NCI-H345 (cell line): ENCODE results near the gene AMOTL2.

Experiments used
- DNase-seq: peaks from one replicate; lab custom pipeline; 2025; lab: John Stamatoyannopoulos, UW

The AMOTL2 gene

GRCh38 chr3:134366221-134366927 is 7.9 kb downstream of the AMOTL2 start:
- no peak for DNase-seq

- no peak for DNase-seq
Measured at GRCh38 chr3:134365766-134366065, 8.5 kb downstream of the AMOTL2 start.

GRCh38 chr3:134364936-134365765 is 9.1 kb downstream of the AMOTL2 start:
- DNase-seq = no peak

DNA sequence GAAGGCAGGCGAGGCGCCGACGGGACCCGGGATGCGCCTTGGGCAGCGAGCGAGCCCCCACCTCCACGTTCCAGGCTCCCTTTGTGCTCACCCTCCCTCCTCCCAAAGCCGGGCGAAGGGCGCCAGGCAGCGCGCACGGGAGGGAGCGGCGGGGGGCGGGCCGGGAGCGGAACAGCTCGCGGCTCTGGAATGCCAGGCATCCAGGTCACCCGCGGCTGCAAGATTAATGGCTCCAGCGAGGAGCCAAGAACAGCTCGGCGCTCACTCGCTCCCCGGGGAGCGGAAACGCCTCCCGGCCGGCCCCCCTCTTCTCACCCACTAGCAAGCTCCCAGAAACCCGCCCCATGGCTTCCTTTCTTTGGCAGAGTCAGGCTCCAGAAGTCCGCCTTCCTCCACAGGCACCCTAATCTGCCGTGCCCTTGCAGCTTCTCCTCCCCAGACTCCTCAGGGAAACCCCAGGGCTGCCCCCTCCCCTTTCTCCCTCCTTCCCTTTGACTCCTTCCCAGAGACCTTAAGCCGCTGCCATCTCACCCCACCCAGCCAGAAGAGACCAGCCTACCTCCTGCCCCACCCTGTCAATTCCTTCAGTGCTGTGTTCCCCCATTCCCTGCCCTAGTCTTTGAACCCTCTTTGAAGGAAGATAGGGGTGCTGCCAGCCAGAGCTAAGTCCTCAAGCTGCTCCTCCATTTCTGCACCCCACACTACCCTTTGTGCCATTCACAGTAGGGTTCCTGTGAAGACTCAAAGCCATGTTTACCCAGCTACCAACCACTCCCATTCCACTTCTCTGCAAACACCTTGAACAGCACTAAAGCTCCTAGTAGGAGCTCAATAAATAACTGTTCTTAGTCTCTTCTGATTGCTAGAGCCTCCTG is 9.9 kb downstream of the AMOTL2 start:
- peak; percentile 41 for DNase-seq

DNA sequence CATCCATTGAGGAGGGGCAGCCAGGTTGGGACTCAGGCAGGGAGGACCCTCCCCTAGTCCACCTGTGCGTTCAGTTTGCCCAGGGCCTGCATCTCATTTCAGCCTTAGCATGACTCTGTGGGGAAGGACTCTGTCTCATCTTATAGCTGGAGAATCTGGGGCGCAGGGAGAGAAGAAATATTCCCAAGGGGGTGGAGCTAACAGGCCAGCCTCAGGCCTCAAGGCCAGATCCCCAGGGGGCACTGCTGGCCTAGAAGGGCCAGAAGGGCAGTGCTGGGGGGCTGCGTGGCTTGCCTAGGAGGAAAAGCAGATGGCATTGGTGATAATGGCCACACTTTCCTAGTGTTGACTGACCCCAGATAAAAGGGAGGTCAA is 10.9 kb downstream of the AMOTL2 start:
- no peak for DNase-seq

- DNase-seq = no peak
Measured at GRCh38 chr3:134362670-134363380, 11.4 kb downstream of the AMOTL2 start.

DNA sequence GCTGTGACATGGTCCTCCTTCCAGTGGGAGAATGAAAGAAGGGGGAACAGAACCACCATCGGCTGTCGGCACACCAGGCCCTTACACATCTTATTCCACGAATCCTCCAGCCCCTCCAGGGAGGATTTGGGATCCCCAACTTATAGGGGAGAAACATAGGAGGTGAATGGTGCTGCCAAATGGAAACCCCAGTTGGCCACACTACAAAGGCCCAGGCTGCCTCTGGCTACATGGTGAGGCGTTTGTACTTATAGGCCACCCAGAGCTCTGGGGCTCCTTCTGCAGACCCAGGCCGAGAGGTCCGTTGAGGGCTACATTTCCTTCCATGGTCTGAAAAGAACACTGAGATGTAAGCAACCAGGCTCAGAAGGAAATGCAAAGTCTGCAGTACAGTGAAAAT is 12.0 kb downstream of the AMOTL2 start:
- no peak for DNase-seq

DNA sequence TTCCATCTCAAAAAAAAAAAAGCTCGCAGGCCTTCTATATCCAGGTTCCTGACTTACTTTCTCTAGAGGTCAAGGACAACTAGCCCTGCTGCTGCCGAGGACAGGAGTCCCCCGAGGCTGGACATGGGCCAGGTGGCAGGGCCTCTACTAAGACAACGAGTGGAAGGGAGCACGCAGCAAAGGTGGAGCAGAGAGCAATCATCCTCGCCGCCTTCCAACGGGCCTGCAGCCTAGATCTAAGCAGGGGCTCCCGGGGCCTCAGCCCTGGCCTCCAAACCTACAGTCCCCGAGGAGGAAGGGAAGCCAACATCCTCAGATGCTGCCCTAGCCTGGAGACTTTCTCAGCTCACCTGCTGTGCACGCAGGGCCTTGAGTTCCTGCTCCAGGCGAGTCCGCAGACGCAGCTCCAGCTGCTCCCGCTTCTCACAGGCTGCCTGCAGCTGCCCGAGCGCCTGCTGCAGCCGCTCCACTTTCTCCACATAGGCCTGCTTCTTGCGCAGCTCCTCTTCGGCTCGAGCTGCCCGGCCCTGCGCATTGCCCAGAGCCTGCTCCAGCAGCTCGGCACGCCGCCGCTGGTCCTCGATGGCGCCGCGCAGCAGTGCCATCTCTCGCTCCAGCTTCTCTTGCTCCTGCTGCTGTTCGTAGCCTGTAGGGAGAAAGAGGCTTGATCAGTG is 12.9 kb downstream of the AMOTL2 start:
- DNase-seq = no peak

DNA sequence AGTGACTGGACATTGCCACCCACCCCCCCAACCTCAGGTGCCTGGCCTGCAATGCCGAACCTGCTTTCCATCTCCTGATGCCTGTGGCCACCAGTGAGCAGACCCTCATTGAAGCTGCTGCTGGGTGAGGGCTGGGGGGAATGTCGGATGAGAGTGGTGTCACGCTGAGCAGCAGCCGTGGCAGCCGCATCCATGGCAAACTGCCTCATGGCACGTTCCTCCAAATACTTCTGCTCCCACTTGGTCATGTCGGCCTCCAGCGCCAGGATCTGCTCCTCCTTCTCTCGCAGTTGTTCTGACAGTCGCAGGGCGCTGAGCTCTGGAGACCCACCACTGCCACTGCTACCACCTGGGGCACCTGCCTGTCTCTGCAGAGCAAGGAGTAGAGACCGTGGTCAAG is 14.2 kb downstream of the AMOTL2 start:
- DNase-seq = no peak

- DNase-seq = no peak
Measured at GRCh38 chr3:134359121-134360010, 14.9 kb downstream of the AMOTL2 start.

GRCh38 chr3:134357914-134358811 is 16.1 kb downstream of the AMOTL2 start:
- no peak for DNase-seq

GRCh38 chr3:134357261-134357913 is 16.9 kb downstream of the AMOTL2 start:
- DNase-seq = no peak

DNA sequence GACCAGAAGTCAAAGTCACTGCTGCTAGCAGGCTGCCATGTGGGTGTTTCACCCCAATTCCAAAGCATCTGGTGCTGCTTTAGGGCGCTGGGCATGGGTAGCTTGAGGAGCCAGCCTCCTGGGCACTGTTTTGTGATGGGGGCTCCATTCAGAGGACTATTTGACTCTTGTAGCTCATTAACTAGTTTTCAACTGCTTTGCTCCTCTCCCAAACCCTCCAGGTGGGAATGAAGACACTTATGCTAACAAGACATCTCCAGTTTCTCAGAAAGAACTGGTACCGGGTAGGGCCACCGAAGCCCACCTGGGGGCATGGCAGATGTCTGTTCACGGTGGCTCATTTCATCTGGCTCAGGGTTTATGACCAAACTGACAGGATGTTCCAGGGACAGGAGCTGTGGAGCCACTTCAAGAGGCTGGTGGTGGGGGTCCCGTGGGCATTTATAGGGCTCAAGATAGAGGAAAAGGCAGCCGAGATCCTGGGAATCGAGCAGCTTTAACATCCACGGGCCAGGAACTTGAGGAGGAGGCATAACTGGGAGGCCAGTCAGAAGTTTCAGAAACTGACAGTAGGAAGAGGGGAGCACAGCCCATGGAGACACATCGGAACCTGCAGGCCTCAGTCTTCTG is 17.7 kb downstream of the AMOTL2 start:
- DNase-seq = no peak

- no peak for DNase-seq
Measured at GRCh38 chr3:134355416-134355815, 18.8 kb downstream of the AMOTL2 start.

DNA sequence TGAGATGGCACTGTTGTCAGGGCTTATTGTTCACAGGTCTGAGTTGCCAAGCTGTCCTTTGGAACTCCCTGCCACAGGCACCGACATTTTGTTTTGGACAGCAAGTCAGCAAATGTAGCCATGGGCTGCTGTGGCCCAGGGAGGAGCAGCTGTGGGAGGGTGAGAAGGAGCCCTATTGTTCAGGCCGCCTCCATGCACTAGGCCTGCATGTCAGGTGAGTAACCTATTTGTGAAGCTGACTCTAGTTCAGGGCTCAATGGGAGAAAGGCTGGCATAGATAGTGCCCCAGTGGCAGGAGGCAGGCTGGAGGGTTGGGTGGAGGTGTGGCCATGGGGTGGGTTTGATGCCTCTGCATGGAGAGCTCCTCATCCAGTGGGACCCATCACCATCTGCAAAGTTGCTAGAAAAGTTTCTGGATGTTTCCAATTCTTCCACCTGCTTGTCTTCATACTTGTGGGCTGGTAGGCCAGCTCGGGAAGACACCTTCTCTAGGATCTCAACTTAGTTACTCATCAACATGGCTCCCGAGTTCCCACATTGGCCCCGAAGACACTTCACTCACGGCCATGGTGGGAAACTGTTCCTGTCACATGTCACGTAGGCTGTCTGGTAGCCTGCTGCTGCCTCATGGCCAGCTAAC is 19.5 kb downstream of the AMOTL2 start:
- no peak for DNase-seq

GRCh38 chr3:134353831-134354611 is 20.2 kb downstream of the AMOTL2 start:
- no peak for DNase-seq

GRCh38 chr3:134353171-134353825 is 20.9 kb downstream of the AMOTL2 start:
- no peak for DNase-seq
